ENCODE data around the gene DMXL2.

DMXL2 gene

GRCh38 chr15:51401051-51401780 is 221.4 kb downstream of the DMXL2 start:
- no peak overlapping the region for H3K4me3 ChIP-seq (ENCODE audit: low read length)
- no peak for TF ChIP-seq ZNF274 (IDR thresholded peaks at IDR 0.05; ENCODE audit: low read depth, low read length)

GRCh38 chr15:51398626-51399025 is 223.9 kb downstream of the DMXL2 start:
- TF ChIP-seq ZNF274 (IDR thresholded peaks at IDR 0.05; ENCODE audit: low read depth, low read length): no peak
- H3K4me3 ChIP-seq (ENCODE audit: low read length): no peak overlapping the region
